GM12878 (cell line): ENCODE results near the gene AKR1C1.
"Not testable (repeated sequence)": the region's sequence is repeated elsewhere in the genome, so short reads cannot be mapped to it uniquely, and the experiment has no call there.

ENCODE experiments used
- CHD1 ChIP-seq: IDR thresholded peaks from 2 replicates; pipeline ENCODE4 v1.6.1; 2012; ENCODE audit warnings: low read depth, low read length, improper control_type of control experiment
- EZH2 ChIP-seq: IDR thresholded peaks from 2 replicates; pipeline ENCODE4 v1.6.1; 2012; ENCODE audit warnings: low read depth, mild to moderate bottlenecking, control low read depth, inconsistent platforms, low read length, borderline replicate concordance; ENCODE audit not compliant: control insufficient read depth
- GABPA ChIP-seq: IDR thresholded peaks from 2 replicates; pipeline ENCODE4 v1.6.1; 2014; ENCODE audit warnings: antibody characterized with exemption, low read depth, mild to moderate bottlenecking, inconsistent platforms
- IKZF1 ChIP-seq: fragments of 450-650 bp; conservative IDR thresholded peaks from 2 replicates; pipeline ENCODE4 v1.6.1; 2017; ENCODE audit warnings: antibody characterized with exemption, mild to moderate bottlenecking
- KDM1A ChIP-seq: fragments of 200-600 bp; sonication (generic); IDR thresholded peaks from 2 replicates; pipeline ENCODE4 v1.6.1; 2016; ENCODE audit warnings: borderline replicate concordance
- NFXL1 ChIP-seq: fragments of 450-650 bp; IDR thresholded peaks from 2 replicates; pipeline ENCODE4 v1.6.1; 2017; ENCODE audit warnings: antibody characterized with exemption, mild to moderate bottlenecking, borderline replicate concordance
- POLR2AphosphoS5 ChIP-seq: IDR thresholded peaks from 2 replicates; pipeline ENCODE4 v1.6.1; 2011; ENCODE audit warnings: mild to moderate bottlenecking, low read length, inconsistent platforms
- POU2F2 ChIP-seq: IDR thresholded peaks from 3 replicates; pipeline ENCODE4 v1.6.1; 2011; ENCODE audit warnings: low read depth, mild to moderate bottlenecking, low read length, borderline replicate concordance
- SP1 ChIP-seq: IDR thresholded peaks from one replicate; pipeline ENCODE4 v1.6.1; 2011; ENCODE audit warnings: low read depth, low read length
- SREBF2 ChIP-seq: IDR thresholded peaks from 2 replicates; pipeline ENCODE4 v1.6.1; 2012; ENCODE audit warnings: mild to moderate bottlenecking, low read length
- TCF3 ChIP-seq: IDR thresholded peaks from 2 replicates; pipeline ENCODE4 v1.6.1; 2012; ENCODE audit warnings: low read depth, mild to moderate bottlenecking, low read length, borderline replicate concordance; ENCODE audit not compliant: insufficient read depth
- TCF7 ChIP-seq: IDR thresholded peaks from 2 replicates; pipeline ENCODE4 v1.6.1; 2014; ENCODE audit warnings: antibody characterized with exemption, borderline replicate concordance
- TF ChIP-seq, protein P1 (sequence below), 3 experiments: IDR thresholded peaks in 2 of 3; conservative IDR thresholded peaks in 1 of 3; 2 replicates each; pipeline ENCODE4 v1.5.1; 2011; ENCODE audit warnings: low read depth in 3 of 3, low read length in 3 of 3, mild to moderate bottlenecking in 3 of 3, control low read depth in 2 of 3, moderate library complexity in 2 of 3, inconsistent platforms in 1 of 3, mixed read lengths in 1 of 3; ENCODE audit not compliant: control insufficient read depth in 2 of 3, insufficient read depth in 1 of 3; ENCODE audit errors: extremely low read depth in 1 of 3
- TF ChIP-seq, protein P2 (sequence below): IDR thresholded peaks from 2 replicates; pipeline ENCODE4 v1.6.1; 2012; ENCODE audit warnings: mild to moderate bottlenecking, low read depth, low read length

DNA sequence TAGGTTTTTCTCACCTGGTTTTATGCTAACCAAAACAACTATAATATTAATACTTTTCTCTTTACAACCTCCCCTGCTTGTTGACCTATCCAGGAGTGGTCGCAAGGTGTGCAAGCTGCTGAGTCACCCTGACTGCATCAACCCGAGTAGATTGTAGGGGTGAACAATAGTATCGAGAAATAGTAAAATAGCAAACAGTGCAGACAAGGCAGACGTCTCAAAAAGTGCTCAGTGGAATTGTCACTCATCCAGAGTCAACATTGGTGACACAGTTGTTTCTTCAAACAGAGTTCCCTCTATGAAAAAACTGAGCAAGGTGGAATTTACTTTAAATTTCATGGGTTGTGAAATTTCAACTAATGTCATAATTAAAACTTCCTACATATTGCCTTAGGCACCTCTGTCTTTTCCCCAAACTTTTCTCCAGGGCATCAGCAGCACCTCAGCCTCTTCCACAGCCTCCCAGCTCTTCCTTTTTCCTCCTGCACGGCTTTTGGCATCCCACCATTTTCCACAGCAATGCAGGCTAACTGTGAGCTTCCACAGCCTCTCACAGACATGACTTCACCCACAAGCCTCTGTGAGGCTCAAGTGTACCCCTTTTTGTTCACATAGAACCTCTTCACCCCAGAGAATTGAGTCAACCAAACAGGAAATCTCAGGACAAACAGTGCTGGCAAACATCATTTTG is 6.1 kb upstream of the AKR1C1 start:
- TF ChIP-seq, protein P1, sequence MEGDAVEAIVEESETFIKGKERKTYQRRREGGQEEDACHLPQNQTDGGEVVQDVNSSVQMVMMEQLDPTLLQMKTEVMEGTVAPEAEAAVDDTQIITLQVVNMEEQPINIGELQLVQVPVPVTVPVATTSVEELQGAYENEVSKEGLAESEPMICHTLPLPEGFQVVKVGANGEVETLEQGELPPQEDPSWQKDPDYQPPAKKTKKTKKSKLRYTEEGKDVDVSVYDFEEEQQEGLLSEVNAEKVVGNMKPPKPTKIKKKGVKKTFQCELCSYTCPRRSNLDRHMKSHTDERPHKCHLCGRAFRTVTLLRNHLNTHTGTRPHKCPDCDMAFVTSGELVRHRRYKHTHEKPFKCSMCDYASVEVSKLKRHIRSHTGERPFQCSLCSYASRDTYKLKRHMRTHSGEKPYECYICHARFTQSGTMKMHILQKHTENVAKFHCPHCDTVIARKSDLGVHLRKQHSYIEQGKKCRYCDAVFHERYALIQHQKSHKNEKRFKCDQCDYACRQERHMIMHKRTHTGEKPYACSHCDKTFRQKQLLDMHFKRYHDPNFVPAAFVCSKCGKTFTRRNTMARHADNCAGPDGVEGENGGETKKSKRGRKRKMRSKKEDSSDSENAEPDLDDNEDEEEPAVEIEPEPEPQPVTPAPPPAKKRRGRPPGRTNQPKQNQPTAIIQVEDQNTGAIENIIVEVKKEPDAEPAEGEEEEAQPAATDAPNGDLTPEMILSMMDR (IDR thresholded peaks at IDR 0.05 in 2 of 3, conservative IDR thresholded peaks at IDR 0.05 in 1 of 3; ENCODE audit: control insufficient read depth in 2 of 3, extremely low read depth in 1 of 3, insufficient read depth in 1 of 3, low read depth in 3 of 3, low read length in 3 of 3), result not testable (repeated sequence)
- not testable (repeated sequence) for TF ChIP-seq POU2F2, SP1, CHD1, POLR2AphosphoS5, SREBF2, IKZF1, EZH2, TCF7, TCF3, NFXL1, KDM1A, GABPA
- TF ChIP-seq, protein P2, sequence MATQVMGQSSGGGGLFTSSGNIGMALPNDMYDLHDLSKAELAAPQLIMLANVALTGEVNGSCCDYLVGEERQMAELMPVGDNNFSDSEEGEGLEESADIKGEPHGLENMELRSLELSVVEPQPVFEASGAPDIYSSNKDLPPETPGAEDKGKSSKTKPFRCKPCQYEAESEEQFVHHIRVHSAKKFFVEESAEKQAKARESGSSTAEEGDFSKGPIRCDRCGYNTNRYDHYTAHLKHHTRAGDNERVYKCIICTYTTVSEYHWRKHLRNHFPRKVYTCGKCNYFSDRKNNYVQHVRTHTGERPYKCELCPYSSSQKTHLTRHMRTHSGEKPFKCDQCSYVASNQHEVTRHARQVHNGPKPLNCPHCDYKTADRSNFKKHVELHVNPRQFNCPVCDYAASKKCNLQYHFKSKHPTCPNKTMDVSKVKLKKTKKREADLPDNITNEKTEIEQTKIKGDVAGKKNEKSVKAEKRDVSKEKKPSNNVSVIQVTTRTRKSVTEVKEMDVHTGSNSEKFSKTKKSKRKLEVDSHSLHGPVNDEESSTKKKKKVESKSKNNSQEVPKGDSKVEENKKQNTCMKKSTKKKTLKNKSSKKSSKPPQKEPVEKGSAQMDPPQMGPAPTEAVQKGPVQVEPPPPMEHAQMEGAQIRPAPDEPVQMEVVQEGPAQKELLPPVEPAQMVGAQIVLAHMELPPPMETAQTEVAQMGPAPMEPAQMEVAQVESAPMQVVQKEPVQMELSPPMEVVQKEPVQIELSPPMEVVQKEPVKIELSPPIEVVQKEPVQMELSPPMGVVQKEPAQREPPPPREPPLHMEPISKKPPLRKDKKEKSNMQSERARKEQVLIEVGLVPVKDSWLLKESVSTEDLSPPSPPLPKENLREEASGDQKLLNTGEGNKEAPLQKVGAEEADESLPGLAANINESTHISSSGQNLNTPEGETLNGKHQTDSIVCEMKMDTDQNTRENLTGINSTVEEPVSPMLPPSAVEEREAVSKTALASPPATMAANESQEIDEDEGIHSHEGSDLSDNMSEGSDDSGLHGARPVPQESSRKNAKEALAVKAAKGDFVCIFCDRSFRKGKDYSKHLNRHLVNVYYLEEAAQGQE, result not testable (repeated sequence)
